Left colon (tissue), 2 donors: ENCODE data around the gene CPE. TPM values are rescaled to one million over a fixed set of nuclear protein-coding genes. Genes with fewer than 3 reads are reported as not detected.
"Not testable (repeated sequence)": the region's sequence is repeated elsewhere in the genome, so short reads cannot be mapped to it uniquely, and the experiment has no call there.

Experiments used
- ATAC-seq: fragments of 200-7000 bp; cut with Tn5 transposase; one replicate; pipeline ENCODE4 v1.9.1; 2020; ENCODE audit warnings: mild to moderate bottlenecking, moderate library complexity
- DNase-seq, 2 donors: peaks; one replicate each; pipeline ENCODE4 v3.0.0-alpha.2; 2020
- intact Hi-C, 2 donors: fragments of 100-400 bp; cut with DNase I in 1 of 2; cut with micrococcal nuclease in 1 of 2; formaldehyde crosslinking; loops; one replicate each; pipeline versions ENCODE4 v1.11.2 to v1.14.0; 2022; cut with DNase I, micrococcal nuclease
- total RNA-seq, 2 donors: library from RNA; stranded (reverse); fragmentation: NEBNext Ultra II Directional; extraction: Animal tissue kit (Norgen Biotek cat#: 25700); gene quantifications; one replicate each; pipeline ENCODE4 v1.2.1, GENCODE V29; 2021
- donor health status: DM: no; HTN: no; CAD: no.
- donor health status: DM: yes; HTN: yes; CAD: no.

The CPE gene
- total RNA-seq, 2 donors from 2014 or later, result 24.8 to 43.8 TPM

DNA sequence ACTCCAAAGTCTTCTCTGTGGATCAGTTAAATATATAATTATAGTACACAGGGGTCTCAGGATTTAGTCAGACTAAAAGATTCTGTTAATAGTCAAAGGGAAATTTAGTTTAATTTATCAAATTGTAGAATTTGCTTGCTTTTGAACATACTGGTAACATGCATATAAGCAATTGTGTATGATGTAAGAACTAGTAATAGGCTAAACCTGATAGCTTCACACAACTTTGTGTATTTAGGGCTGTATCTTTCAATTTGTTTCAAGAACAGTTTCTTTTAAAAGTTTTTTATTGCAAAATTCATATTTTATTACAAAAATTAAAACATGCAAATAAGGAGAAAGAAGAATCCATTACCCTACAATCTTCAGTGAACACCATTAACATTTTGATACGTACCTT is 99.5 kb downstream of the CPE start:
- DNase-seq, result no peak
- intact Hi-C loops, result no loop called here
- ATAC-seq, result no peak

DNA sequence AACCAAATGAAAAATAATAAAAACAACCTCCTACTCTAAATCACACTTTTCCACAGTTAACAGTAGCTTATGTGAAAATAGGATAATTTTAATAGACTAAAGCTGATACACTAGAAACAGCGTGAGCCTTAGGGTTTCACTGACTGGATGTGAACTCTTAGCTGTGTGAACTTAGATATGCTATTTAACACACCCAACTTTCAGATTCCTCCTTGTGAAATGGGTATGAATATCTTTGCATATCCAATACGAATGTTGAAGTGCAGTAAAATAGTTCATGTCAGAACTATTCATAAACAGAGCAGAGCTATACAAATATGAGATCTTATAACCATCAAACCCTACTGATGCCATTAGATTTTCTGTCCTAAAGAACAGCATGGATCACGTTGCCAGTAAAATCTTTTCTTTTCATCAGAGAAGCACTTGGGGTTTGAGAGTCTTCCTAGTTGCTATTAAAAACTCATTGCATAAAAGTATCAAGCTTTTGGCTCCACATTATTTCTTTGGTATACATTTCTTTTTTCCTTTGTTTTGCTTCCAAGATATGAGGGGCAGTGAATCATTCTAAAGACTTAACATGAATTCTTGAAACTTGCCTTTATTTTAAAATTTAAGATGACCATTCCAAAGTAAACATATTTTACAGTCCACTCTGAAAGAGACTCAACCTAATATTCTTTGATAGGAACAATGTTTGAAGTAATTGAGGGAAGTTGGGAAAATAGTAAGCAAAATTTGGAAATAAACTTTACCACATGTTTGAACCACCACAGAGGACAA is 102.4 kb downstream of the CPE start:
- intact Hi-C loops, result no loop called here
- ATAC-seq, result no peak
- no peak for DNase-seq

DNA sequence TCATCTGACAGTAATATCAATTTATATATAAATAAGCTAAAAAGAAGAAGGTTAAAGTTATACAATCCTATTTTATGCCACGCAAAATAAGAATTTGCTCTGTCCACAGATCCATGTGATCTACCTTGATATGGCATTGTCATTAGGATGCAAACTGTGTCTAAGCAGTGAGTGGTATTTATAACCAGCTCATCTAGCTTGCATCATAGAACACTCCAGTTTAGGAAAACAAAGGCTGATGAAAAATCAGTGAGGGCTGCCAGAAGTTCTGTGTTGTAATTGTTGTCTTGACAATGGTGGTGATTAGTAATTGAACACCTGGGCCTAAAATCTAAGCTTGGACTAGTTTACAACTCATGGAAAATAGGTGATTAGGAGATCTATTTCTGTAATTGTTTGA is 111.0 kb downstream of the CPE start:
- intact Hi-C loops, result no loop called here
- no peak for ATAC-seq
- DNase-seq, result no peak

DNA sequence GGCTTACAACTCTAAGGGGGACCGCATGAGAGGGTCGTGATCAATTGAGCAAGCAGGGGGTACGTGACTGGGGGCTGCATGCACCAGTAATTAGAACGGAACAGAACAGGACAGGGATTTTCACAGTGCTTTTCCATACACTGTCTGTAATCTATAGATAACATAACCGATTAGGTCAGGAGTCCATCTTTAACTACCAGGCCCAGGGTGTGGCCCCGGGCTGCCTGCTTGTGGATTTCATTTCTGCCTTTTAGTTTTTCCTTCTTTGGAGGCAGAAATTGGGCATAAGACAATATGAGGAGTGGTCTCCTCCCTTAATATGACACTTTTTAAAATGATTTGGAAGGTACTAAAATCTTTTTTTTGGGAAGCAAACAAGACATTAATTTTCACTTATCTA is 113.8 kb downstream of the CPE start:
- intact Hi-C loops, result not testable (repeated sequence)
- peak in 1 of 2 donors; percentile 23 for DNase-seq

DNA sequence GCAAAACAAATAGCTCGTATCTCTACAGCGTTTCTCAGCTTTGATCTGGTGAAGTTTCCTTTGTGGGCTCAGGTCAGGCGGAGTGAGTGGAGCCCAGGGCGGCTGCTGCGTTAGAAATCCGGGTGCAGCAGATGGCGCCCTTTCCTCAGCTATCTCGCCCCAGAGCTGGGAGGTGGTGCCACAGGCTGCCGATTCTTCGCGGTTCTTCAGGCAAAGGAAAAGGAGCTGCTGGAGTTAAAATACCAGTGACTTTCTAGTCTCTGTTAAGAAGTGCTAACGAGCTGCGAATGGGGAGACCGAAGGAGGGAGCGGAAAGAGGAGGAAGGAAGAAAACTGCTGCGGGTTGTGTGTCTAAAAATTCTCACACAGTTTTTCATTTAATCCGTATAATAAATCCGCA is 114.6 kb downstream of the CPE start:
- peak; percentile 100 for ATAC-seq
- intact Hi-C loops, result no loop called here
- DNase-seq, result peak; percentile 55 to 77

More for the DNA sequence above, 113.8 kb downstream of the CPE start:
- ATAC-seq, result peak; percentile 80

DNA sequence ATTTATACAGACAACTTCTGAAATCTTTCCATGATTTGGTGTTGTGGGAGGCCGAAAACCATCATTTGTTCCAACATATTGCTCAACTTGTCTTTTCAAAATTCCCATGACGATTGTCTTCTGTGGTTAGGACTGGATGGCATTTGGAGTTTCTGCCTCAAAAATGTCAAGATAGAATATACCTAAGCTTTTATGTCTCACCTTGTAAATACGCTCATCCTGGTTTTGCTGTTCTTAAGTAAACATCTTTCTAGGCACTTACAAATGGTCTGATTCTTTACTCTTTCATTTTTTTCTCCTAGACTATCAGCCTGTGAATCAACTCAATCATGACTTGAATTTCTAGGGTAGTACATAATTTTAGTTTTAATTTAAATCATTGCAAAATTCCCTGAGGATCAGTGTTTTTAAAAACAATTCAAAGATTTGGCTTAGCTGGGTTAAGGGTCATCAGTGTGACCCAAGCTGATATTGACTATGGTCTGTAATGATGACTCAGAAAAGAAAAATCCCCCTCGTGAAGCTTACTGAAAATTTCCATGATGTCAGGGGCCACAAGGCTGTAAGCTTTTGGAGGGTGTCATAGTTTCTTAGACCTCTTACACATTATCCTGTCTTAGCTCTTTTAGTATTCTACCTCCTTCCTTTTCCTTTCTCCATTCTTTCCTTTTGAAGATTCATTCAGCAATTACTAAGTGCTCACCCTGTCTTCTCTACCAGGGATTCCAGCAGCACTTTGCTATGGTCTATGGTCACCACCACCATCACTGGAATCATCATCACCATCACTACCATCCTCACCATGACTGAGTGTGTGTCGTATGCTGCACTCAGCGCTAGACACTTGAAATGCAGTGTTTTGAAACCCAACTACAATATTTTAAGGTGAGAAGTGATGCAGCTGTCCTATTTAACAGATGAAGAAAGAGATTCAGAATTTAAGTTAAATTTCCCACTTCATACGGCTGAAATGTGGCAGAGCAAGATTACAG is 124.4 kb downstream of the CPE start:
- ATAC-seq, result no peak

DNA sequence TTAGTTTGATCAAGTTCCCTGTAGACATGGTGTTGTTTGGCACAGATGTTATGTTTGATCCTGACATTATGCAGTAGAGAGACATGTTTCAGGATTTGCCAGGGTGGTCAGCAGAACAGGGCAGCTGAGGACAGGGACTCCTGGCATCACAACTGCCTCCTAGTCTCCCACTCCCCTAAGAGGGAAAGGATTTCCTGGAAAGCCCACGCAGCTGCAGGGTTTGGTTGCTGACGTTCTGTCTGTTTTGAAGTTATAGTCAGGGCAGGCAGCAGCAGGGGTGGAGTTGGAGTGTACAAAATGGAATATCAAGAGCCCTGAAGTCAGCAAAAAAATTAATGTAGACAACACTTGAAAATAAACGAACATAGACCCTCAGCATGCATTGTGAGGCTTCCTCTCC is 125.4 kb downstream of the CPE start:
- no peak for DNase-seq
- intact Hi-C loops, result no loop called here
- ATAC-seq, result no peak

More for the DNA sequence above, 124.4 kb downstream of the CPE start:
- no peak for DNase-seq
- intact Hi-C loops, result no loop called here

DNA sequence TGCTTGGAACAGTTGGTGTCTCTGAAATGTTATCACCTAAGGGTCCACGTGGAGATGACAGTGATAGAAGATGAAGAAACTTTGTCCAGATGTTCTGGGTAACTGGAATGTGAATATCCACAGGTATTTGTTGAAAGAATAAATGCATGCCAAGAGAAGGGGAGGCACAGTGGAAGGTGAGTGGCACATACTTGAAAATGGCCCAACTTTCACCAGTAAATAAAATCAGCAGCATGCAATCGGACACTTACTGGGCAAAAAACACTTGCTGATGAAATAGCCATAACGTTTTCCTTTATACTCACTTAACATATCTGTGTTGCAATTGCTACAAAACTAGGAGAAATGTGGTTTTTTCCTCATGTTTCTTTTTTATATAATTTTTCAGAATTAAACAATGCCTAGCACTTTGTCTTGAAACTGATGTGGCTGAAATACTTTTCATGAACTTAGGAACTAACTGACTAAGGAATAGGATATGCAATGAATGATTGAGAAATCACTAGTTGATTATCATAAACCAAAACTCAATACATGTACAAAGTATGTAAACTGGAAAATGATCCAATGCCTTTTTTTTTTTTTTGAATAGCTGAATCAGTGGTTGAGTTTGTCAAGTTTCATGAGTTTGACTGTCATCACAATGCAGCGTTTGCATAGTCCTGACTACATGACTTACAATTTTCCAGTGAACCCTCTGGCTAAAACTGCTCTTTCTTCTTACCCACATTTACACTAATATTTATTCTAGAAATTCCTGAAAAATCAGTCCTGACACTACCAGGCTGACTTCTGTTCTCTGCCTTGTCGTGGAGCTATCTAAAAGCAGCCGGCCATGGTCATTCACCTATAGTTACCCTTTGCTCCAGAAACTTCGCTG is 127.4 kb downstream of the CPE start:
- intact Hi-C loops, result no loop called here
- DNase-seq (no peak), ATAC-seq (no peak)

DNA sequence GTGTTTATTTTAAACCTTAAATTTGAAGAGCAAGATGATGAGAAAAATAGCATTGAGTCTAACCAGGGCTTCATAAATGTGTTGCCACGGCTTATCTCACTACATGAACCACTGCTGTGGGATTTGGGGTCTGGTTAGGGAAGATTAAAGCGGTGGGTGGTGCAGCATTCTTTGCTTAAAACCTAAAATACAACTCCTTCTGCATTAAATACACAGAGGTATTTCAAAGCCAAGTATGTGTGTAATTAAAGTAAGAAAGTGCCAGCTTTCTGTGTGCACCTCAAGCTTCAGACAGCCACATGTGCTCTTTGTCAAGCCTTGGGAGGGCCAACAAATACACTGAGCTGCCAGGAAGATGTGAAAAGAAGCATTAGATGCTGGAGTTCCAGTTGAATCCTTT is 128.0 kb downstream of the CPE start:
- DNase-seq, result peak in 1 of 2 donors; percentile 28
- ATAC-seq, result no peak
- intact Hi-C loops, result no loop called here

DNA sequence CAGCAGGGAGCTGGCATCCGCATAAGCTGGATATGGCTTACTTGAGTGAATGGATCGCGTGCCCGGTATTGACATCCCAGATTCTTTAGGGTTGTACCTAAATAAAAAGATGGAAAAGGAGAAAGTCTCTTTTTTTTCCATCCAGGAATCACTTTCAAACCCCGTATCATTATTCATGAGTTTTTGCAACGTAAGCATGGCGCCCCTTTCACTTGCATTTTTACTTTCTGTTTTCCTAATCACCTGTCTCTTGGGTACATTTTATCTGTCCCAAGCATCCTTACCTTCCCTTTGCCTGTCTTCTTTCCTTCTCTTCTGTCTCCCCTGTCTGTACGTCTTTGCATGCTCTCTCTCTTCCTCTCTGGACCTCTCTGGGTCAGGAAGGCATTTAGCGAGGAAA is 128.6 kb downstream of the CPE start:
- intact Hi-C loops, result no loop called here
- no peak for ATAC-seq
- DNase-seq, result no peak

DNA sequence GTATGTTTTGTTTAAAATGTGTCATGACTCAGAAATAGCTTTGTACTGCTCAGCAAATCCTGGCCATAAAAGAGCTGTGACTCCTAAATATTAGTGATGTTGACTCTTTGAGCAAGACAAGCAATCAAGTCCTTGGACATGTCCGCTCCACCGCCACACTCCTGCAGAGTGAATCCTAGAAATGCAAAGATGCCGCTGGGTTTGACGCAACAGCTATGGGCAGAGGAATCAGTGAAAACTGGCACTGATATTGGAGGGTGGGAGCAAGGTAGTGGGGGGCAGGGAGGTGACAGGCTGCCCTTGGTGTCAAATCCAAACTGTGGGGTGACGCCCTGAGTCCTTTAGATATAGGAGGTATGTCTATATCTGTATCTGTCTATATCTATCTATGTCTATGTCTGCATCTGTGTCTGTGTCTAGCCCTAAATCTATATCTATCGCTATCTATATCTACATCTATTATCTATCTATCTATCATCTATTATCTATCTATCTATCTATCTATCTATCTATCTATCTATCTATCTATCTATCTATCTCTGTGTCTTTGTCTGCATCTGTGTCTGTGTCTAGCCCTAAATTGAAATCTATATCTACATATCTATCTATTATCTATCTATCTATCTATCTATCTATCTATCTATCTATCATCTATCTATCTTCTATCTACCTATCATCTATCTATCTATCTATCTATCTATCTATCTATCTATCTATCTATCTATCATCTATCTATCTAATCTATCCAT is 129.7 kb downstream of the CPE start:
- ATAC-seq (no peak), DNase-seq (no peak)
- intact Hi-C loops, result no loop called here

DNA sequence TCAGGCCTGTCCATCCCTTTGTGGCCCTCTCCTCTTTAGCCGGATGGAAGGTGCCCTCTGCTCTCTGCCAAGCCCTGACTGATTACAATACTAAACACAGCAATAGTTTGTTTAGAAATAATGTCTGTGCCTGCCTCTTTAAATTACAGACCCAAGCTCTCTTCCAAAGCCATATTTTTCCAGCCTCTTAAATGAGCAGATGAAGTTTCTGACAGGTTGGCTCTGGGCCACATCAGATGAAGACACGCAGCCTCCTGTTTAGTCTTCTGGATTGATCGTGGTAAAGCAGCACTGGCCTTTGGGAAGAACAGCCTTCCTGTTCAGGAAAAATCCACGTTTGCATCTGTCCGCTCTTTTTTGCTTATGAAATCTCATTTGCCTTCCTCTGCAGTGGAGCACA is 133.6 kb downstream of the CPE start:
- no peak for ATAC-seq
- no peak for DNase-seq
- intact Hi-C loops, result no loop called here

DNA sequence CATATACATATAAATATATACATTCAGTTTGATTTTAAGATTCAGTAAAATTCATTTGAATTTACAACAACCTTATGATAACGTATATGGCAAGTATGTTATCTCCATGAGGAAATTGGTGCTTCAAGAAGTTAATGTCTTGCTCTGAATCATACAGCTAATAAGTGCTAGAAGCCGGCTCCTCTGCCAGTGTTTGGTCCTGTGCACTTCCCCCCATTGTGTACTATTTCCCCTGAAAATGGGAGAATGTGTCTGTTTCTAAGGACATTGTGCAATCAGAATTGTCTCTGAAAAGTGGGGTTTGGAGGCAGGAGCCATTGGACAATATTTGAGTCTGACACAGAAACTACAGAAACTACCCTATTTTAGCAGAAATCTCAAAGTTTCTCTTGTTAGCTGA is 135.9 kb downstream of the CPE start:
- intact Hi-C loops, result no loop called here
- no peak for DNase-seq
- no peak for ATAC-seq

DNA sequence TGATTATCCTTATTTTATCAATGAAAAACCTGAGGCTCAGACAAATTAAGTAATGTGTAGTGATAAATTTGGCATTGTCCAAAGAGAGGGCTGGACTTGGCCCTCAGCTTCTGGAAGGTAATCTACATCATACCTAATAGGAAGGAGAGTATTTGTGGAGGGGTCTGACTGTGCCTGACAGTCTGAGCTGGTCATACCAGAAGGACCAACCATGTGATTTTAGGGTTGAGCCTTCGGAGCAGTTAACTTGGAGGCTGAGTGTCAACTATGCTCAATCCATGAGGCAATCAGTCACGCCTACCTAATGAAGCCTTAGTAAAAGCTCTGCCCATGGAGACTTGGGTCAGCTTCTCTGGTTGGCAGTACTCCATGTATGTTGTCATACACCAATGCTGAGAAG is 136.4 kb downstream of the CPE start:
- ATAC-seq, result no peak
- DNase-seq, result no peak
- intact Hi-C loops, result no loop called here

DNA sequence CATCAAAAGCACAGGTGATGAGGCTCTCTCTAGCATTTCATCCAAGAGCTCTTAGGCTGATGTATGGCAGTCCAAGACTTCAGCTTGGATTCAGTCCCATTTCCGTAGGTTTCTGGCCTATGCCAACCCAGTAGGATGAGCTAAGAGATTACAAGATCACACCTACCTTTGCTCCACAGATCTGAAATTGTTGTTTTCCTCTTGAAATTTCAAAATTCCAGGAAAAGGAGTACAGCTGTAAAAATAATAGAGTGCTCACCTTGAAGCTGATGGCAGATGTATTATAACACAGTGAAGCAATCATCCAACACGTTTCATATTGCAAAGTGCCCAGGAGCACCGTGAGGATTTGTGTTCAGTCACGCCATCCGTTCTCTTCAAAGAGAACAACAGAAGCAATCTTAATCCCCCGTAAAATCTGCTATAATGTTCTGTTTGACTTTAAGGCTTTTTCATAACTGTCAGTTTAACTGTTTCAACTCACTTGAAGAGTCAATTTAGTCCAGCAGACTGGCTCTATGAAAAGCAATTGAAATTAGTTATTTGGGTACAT is 137.5 kb downstream of the CPE start:
- no peak for DNase-seq
- intact Hi-C loops, result no loop called here
- no peak for ATAC-seq

DNA sequence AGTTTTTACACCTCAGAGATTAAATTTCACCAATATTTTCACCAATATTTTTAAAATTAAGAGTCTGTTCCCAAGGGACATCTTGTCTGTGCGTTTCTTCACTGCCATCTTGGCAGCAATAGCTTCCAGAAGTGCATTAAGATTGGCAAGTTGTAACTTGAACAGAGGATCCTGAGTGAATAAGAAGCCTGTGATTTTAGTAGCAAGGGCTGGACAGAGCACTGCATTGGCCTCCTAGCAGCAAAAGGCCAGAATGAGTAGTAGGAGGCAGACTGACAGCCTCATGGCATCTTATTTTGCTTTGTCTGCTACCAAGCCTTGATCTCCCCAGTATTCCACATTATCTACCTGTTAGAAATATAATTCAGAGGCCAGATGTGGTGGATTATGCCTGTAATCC is 138.4 kb downstream of the CPE start:
- DNase-seq (no peak), ATAC-seq (no peak)
- intact Hi-C loops, result no loop called here

DNA sequence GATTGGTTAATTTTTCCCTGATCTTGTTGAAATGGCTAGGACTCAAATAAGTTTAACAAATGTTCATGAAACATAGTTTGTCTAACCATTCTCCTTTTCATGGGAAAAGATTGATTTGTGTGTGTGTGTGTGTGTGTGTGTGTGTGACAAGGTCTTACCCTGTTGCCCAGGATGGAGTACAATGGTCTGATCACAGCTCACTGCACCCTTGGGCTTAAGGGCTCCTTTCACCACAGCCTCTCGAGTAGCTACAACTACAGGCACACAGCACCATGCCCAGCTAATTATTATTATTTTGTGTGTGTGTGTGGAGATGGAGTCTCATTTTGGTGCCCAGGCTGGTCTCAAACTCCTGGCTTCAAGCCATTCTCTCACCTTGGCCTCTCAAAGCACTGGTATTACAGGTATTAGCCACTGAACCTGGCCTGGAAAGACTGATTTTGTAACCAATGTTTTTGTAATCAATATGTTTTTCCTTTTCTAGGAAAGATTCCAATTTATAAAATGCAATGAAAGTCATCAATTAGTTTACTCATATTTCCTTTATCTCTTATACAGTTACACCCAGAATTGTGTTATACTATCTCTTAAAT is 139.3 kb downstream of the CPE start:
- no peak for DNase-seq
- ATAC-seq, result no peak

DNA sequence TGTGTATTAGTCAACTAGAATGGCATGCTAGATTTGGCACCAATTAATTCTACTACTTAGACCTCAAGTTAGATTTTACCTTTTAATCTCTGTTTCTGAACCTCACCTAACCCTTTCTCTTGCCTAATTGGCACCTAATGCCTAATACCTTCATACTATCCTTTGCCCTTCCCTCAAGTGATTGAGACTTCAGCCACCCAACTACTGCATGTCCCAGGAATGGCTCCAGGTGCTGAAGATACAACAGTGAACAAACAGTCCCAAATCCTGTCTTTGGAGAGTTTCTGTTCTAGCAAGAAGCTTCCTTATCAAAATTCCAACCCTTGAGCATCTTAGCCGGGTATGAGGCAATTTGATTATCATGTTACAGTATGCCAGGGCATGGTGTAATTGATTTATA is 139.9 kb downstream of the CPE start:
- intact Hi-C loops, result no loop called here
- DNase-seq (no peak), ATAC-seq (no peak)

More for the DNA sequence above, 139.3 kb downstream of the CPE start:
- intact Hi-C loops, result no loop called here
